Measurements from ENCODE around the gene RSPO4. TPM values are rescaled to one million over a fixed set of nuclear protein-coding genes. Genes with fewer than 3 reads are reported as not detected.

The RSPO4 gene
- polyA plus RNA-seq, 2 of the 4 experiments (the other 2 are of a cell fraction), result not detected

- H3K27ac ChIP-seq, result no peak overlapping the region
- H3K4me3 ChIP-seq, result no peak overlapping the region
- ChIA-PET POLR2A (no interaction called here), CTCF (interaction anchor here (0.8 to 1.6 kb wide), 3 partner anchors 25 to 172 kb away, joined by 3 to 5 read pairs (median 5); no protein-coding TSS in a partner anchor)
- FAIRE-seq (no peak), ATAC-seq (peak in 1 of 2 experiments; percentile 16; a peak in 1 of 6 replicates), DNase-seq (ENCODE audit: low read depth in 1 of 2, low spot score in 1 of 2) (no peak)
- TF ChIP-seq MAX (IDR thresholded peaks at IDR 0.05), result no peak
- no peak for TF ChIP-seq USF2 (IDR thresholded peaks at IDR 0.05)
- TF ChIP-seq TFCP2L1 (CRISPR knock-in tag; IDR thresholded peaks at IDR 0.05), result no peak
- no peak for TF ChIP-seq CHD2 (IDR thresholded peaks at IDR 0.05; ENCODE audit: low read length, partially characterized antibody)
- no peak for TF ChIP-seq CHD4 (IDR thresholded peaks at IDR 0.05; ENCODE audit: borderline replicate concordance)
- no peak for TF ChIP-seq CTCF (IDR thresholded peaks at IDR 0.05)
- no peak for TF ChIP-seq RCOR1 (IDR thresholded peaks at IDR 0.05; ENCODE audit: low read depth, low read length)
- TF ChIP-seq HOXB13 (CRISPR knock-in tag; IDR thresholded peaks at IDR 0.05; ENCODE audit: low read depth), result no peak
- no peak for TF ChIP-seq ATOH8 (CRISPR knock-in tag; IDR thresholded peaks at IDR 0.05; ENCODE audit: low read depth)
- TF ChIP-seq FOSL2 (IDR thresholded peaks at IDR 0.05), result no peak
- TF ChIP-seq FOSL2 (CRISPR knock-in tag; IDR thresholded peaks at IDR 0.05), result no peak
- no peak for TF ChIP-seq POLR2AphosphoS2 (conservative IDR thresholded peaks at IDR 0.05; ENCODE audit: low read length)
- TF ChIP-seq HES2 (IDR thresholded peaks at IDR 0.05), result no peak
- no peak for TF ChIP-seq ZSCAN20 (CRISPR knock-in tag; IDR thresholded peaks at IDR 0.05)
- no peak for TF ChIP-seq GATA3 (IDR thresholded peaks at IDR 0.05; ENCODE audit: borderline replicate concordance)
- H3K4me1 ChIP-seq, result no peaks in the 10 kb centered on the region
- WGBS (ENCODE audit: missing lambda C conversion rate), result 32% methylated on average over 6 of the region's 6 CpGs
- no peak overlapping the region for H3K4me2 ChIP-seq
- no peaks in the 10 kb centered on the region for H3K9me3 ChIP-seq
These were observed 11.7 kb downstream of the RSPO4 start for GRCh38 chr20:990293-990959.

- Histone ChIP-seq H3K27ac (no peak overlapping the region), H3K4me1 (no peaks in the 10 kb centered on the region), H3K9me3 (no peaks in the 10 kb centered on the region), H3K4me3 (no peak overlapping the region), H3K4me2 (no peak overlapping the region)
- POLR2A ChIA-PET, result no interaction called here
- CTCF ChIA-PET, result interaction anchor here (0.6 to 3.6 kb wide), 3 partner anchors 32 to 1969 kb away, joined by 3 to 19 read pairs (median 3); no protein-coding TSS in a partner anchor
- ATAC-seq, result no peak
- FAIRE-seq, result no peak
- TF ChIP-seq CEBPB (IDR thresholded peaks at IDR 0.05), result no peak
- TF ChIP-seq HES2 (IDR thresholded peaks at IDR 0.05), result no peak
- no peak for TF ChIP-seq BCL3 (IDR thresholded peaks at IDR 0.05)
- TF ChIP-seq HDAC2 (IDR thresholded peaks at IDR 0.05), result no peak
- TF ChIP-seq ESRRA (IDR thresholded peaks at IDR 0.05; ENCODE audit: borderline replicate concordance, low read length), result no peak
- TF ChIP-seq ATOH8 (CRISPR knock-in tag; IDR thresholded peaks at IDR 0.05; ENCODE audit: low read depth), result no peak
- TF ChIP-seq TFCP2L1 (CRISPR knock-in tag; IDR thresholded peaks at IDR 0.05), result no peak
- no peak for TF ChIP-seq EHF (CRISPR knock-in tag; IDR thresholded peaks at IDR 0.05)
- TF ChIP-seq USF2 (IDR thresholded peaks at IDR 0.05), result no peak
- TF ChIP-seq FOSL2 (IDR thresholded peaks at IDR 0.05), result no peak
- TF ChIP-seq FOSL2 (CRISPR knock-in tag; IDR thresholded peaks at IDR 0.05), result no peak
- TF ChIP-seq ZSCAN20 (CRISPR knock-in tag; IDR thresholded peaks at IDR 0.05), result no peak
- DNase-seq (ENCODE audit: low read depth in 1 of 2, low spot score in 1 of 2), result no peak
- WGBS (ENCODE audit: missing lambda C conversion rate), result 0% methylated on average over 3 of the region's 3 CpGs
These were observed 13.8 kb downstream of the RSPO4 start for GRCh38 chr20:988272-988671.

Data from A549 (cell line).